Dedifferentiated amniotic fluid mesenchymal stem cell (primary cell): ENCODE results near the gene CCN2.
A peak's percentile ranks its signal among the peaks of the same experiment; 100 is the strongest.
"Not testable (repeated sequence)": the region's sequence is repeated elsewhere in the genome, so short reads cannot be mapped to it uniquely, and the experiment has no call there.

Experiments used
- DNase-seq: peaks from one replicate; pipeline ENCODE4 v3.0.0-alpha.2; 2016; ENCODE audit errors: extremely low spot score

The CCN2 gene

DNA sequence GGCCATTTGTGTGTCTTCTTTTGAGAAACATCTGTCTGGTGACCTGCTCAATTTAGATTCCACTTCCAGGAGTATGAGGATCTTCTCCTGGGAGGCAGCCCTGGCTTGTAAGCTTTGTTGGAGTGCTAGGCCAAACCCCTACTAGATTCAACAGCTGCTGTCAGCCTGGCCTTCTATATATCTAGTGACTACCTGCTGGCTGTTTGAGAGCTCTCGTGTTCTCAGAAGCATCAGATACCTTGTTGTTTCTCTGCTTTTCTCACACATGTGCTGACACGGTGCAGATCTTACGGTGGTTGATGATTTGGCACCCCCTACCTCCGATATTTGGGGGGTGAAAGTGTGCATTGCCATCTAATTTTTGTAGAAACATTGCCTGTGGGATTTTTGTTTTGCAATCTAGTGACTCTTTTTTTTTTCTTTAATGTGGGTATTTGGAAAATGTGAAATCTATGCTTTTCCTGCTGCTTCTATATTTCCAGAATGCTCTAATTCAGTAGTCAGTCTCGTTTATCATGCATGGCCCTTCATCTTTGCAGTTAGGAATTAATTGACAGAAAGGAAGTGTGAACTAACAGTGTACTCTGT, 4.7 kb downstream of the CCN2 start:
- DNase-seq: peak; percentile 33

DNA sequence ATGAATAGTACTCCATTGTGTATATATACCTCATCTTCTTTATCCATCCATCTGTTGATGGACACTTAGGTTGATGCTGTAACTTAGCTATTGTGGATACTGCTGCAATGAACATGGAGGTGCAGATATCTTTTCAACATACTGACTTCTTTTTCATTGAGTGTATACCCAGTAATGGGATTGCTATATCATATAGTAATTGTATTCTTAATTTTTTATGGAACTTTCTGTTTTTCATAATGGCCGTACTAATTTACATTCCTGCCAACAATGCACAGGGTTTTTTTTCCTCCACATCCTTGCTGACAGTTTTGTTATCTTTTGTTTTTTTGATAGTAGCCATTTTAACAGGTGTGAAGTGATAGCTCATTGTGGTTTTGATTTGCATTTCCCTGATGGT, 5.2 kb downstream of the CCN2 start:
- DNase-seq: no peak

DNA sequence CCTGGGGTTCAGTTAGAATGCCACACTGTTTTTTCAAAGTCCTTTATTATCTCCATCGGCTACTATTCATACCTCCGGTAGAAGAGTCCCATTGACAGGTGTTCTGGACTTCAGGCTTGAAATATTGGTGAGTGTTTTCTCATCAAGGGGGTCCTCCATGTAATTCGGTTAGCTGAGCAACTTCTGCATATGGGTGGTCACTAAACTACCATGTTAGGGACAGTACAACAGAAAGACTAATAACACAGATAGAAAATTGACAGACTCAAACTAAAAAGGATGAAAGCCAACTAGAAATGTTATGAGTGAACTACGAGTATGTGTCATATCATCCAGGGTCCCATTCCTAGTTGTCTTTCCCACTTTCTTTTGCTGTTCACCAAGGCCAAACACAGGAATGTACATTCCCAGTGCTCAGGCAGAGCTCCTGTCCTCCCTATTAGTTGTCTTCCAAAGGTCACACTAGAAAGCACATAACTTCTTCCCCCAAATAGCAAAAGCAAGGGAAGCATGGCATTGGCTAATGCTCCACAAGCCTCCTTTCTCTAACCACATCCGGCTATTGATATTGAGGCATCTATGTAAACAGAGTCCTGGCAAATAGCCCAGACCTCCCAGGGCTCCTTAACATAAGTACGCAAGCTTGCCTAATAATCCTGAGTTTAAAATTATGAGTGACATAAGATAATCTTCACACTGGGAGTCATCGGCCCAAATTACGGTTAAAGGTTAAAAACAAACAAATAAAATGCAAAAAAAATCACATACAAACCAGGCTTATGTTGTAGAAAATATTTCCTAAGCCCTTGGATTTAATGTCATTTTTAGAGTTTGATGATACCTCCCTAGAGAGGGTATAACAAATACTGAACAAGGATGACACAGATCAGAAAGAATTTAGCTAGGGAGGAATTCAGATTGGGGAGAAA, 13.2 kb downstream of the CCN2 start:
- peak; percentile 61 for DNase-seq

DNA sequence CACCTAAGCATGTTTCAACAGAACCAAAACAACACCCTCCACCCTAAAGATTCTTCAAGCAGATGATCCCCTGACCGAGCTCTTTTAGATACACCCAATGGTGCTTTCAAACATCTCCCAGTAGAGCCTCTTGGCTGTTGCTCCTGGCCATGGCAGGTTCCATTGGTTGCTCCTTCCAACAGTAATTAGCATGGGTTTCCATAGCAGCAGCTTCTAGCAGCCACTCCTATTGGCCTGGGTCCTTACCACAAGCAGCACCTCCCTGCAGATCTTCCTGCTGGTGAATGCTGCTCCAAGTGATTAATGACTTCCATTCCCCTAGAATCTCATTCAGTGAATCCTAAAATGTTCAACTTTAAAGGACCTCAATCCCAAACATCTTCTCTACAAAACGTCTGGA, 13.9 kb downstream of the CCN2 start:
- no peak for DNase-seq

DNA sequence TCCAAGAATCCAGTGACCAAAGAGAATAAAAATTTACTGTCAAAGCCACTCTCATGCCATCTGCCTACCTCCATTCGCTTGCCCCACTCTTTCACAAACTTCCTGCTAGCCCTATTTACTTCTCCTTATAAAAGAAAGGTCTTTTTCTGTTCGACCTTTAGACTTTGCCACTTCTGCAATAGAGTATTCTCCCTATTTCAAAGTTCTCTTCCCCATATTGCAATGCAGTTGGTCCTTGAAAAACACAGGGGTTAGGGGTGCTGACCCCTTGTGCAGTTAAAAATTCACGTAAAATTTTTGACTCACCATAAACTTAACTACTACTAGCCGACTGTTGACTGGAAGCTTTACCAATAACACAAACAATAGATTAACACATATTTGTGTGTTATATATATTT, 15.0 kb downstream of the CCN2 start:
- no peak for DNase-seq

DNA sequence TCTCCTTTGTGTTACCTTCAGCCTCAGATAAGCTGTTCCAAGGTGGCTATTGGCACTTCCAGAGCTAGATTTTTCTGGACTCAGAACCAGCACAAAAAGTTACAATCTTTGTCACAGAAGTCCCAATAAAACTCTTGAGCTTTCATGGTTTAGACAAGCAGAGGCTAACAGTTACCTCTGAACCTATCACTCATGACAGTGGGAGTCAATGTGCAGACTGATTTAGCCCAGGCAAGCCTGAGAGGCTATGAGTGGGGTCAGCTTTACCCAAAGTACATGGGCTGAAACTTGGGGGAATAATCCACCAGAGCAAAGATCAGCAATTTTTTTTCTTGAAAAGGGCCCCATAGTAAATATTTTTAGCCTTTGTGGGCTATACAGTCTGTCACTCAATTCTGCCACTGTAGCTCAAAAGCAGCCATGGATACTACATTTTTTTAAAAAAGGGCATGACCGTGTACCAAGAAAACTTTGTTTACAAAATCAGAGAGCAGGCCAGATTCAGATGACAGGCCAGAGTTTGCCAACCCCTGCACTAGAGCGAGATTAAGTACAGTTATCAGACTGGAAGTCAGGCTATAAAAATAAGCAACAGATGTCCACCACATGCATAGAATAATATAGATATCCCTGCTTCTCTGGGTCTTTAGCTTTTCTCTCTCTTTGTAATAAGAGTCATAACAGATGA, 20.0 kb downstream of the CCN2 start:
- no peak for DNase-seq

DNA sequence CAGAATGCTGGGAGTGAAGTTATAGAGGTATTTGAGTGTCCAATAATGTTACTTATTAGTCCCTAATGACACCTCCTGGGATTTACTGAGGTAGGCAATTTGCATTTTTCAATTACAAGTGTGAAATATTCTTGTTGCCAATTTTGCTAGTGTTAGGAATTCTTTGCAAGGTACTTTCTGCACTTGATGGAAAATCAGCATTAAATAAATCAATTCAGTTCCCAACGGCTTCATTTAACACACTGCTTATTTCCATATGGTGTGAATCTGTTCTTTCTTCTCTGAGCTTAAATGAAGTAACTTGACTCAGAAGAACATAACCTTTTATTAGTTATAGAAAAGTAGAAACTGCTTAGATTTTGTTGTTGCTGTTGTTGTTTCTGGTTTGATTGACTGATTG, 21.2 kb downstream of the CCN2 start:
- no peak for DNase-seq

DNA sequence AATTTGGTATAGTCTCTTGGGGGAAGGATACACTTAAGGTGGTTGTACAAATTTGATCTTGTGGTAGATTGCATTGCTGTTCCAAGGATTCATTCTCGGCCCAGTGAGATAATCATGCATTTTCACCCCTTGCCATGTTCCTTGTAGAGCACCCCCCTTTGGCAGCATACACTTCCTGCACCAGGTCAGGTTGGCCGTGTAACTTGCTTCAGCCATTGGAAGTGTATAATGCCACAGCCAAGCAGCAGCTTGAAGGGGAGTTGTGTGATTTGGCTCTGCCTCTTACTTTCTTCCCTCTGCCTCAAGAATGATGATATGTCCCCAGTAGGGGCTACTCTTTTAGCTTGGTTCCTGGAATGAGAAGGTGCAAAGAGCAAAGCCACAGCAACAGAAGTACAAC, 21.9 kb downstream of the CCN2 start:
- no peak for DNase-seq

DNA sequence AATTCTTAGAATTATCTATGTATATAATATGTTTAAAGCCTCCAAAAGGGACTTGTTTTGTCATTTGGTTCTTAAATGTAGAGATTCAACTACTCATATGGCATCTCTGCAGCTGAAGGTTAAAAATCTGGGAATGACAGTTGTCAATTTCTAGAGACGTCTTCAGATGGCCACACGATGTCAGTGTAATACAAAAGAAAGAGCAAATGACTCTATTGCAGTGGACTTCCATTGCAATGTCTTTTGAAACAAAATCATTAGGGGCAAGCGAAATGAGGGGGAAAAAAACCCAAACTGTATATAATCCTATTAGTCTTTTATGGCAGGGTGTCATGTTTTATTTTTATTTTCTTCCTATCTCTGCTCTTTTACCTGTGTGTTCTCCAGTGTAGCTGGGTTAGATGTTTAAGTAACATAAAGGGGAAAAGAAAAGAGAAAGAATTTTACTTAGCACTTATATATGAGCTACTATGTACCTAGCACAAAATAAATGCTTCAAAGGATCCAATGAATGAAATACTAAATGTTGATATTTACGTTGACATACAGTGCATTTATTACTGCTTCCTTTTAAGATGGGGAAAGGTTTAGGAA, 26.2 kb downstream of the CCN2 start:
- peak; percentile 77 for DNase-seq

DNA sequence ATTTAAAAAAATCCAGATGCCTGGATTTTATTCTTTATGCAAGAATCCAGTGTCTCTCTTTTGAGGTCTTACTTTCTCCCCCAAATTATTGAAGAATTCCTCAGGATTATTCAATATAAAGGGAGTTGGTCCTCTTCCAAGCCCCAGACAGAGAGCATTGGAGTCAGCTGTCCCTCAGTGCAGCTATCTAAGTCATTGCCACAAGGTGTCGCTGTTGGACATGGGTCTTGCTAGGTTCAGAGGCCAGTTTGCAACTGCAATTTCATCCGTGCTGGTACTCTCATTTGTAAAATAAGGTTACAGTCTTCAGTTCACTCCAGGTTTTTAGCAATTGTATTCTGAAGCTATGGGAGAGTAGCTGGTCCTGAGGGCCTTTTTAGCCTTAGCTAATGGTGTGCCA, 27.8 kb downstream of the CCN2 start:
- no peak for DNase-seq

DNA sequence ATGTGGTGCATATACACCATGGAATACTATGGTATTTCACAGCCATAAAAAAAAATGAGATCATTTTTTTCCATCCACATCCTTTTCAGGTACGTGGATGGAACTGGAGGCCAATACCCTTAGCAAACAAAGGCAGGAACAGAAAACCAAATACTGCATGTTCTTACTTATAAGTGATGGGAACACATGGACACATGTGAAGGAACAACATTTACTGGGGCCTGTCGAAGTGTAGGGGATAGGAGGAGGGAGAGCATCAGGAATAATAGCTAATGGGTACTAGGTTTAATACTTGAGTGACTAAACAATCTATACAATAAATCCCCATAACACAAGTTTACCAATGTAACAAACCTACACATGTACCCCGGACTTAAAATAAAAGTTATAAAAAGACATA, 30.5 kb downstream of the CCN2 start:
- DNase-seq: no peak

DNA sequence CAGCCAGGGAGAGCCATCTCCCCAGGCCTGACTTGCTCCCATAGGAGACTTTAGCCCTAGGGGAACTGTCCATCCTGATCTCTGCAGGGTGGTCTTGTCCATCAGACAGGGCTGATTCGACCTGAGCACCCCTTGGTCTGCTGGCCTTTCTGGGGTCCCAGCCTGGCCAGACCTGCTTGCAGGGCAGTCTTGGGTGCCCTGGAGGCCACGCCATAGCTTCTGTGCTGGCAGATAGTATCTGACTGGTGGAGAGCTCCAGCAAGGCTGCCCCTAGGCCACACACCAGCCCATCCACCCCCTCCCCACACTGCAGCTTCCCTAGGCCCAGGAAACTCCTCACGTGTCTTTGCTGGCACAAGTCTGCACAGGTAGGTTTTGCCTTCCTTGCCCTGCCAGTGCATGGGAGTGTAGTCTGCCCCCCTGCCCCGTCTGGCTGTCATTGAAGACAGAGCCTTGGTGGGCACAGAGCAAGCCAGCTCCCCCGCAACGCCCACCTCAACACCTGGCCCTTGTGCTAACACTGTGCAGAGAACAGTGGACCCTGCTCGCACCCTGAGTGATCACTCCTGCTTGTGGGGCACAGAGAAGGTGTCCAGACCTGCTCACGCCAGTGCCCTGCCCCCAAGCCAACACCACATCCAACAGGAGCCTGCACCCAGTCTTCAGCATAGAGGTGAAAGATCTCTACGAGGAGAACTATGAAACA, 32.4 kb downstream of the CCN2 start:
- peak; percentile 12 for DNase-seq

DNA sequence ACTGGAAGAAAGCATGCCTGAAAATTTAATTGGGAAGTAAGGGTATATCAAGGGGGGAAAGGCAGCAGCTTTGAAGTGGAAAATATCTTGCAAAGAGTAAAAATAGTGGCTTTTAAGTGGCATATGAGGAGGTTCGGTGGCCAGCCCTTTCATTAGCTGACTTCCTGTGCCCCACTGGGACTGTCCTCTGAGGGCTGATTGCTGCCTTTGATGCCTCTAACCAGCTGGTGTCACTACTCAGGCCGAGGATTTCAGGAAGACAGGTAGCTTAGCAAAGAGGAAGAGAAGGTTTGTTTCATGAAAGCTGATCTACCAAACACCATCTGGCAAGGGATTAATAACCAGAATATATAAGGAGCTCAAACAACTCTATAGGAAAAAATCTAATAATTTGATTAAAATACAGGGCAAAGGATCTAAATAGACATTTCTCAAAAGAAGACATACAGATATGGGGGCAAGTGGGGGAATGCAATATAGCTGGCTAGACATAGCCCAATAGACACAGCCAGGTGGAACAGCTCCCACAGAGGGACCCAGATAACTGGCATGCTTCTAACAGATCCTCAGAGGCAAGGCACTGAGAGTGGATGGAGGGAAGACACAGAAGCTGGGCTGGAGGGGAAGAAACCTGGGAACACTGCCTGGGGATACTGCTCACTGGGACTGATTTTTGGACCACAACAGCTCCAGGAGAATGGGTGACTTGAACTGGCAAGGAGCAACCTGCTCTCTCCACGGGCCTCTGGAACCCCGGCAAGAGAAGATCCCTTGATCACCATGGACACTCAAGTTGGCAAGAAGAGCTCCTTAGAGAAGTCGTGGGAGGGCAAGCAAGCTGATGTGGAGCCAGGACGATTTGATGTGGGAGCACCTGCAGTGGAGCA, 33.2 kb downstream of the CCN2 start:
- no peak for DNase-seq

DNA sequence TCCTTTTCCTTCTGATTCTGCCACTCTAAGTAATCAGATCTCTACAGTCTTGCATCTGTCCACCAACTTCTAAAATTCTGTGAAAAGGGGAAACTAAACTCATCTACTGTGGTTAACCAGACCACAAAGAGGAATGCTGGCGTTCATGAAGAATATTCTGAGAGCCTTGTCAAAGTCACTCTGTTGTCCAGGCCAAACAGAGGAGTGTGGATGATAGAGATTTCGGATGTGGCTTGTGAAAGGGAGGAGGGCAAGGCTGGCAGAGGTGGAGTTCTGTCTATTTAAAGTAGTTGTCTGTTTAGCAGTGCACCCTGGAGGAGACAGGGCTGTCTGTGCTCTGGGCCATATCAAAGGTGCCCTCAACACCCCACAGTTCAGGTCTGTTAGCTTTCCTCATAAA, 33.9 kb downstream of the CCN2 start:
- DNase-seq: no peak

DNA sequence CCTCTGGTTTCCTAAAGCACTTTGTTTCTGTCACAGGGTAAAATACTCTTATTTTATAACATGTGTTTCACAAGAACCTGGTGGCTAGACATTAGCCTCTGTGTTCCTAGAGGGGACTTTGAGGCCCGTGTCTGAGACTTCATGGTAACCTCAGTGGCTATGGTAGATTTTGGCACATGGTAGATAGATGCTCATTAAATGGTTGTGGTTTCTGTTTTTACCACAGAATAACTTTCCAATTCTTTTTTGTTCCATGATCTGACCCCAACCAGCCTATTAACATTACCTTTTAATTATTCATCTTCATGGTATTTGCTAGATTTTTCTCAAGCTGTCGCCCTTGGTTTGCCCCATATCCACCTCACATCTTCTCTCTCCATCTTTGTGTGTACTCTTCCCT, 34.3 kb downstream of the CCN2 start:
- no peak for DNase-seq

DNA sequence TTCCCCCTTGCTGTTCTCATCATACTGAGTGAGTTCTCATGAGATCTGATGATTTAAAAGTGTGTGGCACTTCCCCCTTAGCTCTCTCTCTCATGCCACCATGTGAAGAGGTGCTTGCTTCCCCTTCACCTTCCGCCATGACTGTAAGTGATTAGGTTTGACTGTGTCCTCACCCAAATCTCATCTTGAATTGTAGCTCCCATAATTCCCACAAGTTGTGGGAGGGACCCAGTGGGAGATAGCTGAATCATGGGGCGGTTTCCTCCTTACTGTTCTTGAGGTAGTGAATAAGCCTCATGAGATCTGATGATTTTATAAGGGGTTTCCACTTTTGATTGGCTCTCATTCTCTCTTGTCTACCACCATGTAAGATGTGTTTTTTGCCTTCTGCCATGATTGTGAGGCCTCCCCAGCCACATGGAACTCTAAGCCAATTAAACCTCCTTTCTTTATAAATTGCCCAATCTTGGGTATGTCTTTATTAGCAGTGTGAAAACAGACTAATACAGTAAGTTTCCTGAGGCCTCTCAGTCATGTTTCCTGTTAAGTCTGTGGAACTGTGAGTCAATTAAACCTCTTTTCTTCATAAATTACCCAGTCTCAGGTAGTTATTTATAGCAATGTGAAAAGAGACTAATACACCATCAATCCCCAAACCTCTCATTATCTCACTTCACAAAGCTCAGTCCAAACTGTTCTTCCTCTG, 34.9 kb downstream of the CCN2 start:
- not testable (repeated sequence) for DNase-seq

DNA sequence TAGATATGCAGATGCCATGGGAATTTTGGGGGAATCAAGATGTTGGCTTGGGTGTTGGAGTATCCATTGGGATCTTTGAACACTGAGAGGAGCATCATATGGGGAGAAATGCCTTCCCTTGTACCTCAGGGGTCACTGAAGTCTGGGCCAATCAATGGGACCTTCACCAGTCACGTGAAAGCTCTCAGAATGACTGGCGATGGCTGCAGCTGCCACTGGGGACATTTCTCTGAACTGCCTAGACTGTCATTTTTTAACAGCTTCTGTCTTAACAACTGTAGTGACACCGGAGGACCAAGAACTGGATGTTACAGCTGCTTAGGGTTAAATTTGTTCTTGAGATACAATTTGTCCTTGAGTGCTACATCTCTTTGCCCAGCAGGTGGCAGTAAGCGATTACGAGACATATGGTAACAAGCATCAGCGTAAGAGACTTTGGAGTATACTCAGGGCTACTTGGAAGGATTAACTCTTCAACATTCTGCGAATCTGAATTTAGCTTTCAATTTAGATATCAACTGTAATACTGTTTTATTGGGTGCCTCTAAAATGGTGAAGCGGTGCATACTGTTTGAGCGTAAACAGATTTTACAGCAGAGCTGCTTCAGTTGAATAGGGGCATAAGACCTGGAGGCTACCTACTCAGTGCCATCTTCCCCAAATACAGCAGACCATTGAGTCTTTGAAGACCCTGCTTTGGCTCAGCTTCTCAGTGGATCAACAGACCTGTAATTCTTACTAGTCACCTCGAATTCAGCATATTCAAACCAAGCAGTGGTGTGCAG, 36.0 kb downstream of the CCN2 start:
- peak; percentile 86 for DNase-seq

DNA sequence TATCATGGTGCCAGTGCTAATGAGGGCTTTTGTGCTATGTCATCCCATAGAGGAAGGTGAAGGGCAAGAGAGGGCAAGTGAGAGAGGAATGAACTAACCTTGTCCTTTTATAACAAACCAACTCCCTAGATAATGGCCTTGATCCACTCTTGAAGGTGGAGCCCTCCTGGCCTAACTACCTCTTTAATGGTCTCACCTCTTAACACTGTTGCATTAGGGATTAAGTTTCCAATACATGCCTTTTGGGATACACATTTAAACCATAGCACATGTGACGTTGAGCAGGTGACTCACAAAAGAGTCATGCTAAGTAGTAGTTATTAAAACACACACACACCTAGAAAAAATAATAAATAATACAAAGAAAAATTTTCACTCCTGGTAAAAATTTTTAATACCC, 36.9 kb downstream of the CCN2 start:
- no peak for DNase-seq

DNA sequence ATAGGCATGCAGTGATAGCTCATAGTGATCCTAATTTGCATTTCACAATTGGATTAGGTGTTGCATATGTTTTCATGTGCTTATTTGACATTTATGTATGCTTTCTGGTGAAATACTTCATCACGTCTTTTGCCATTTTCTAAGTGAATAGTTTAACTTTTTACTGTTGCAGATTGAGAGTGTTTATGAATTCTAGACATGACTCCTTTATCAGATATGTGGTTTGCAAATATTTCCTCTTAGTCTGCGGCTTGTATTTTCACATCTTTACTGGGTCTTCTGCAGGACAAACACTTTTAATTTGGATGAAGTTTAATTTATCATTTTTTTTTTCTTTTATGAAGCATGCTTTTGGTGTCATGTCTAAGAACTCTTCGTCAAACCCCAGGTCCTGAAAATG, 39.2 kb downstream of the CCN2 start:
- no peak for DNase-seq
